ENCODE measurements around the gene RAD51AP1. TPM values are rescaled to one million over a fixed set of nuclear protein-coding genes. Genes with fewer than 3 reads are reported as not detected.

Gene RAD51AP1
- total and polyA plus RNA-seq, 2 of the 8 experiments (the other 6 are each of a cell fraction or from before 2014, with no cell fraction given): 29.7 to 48.3 TPM

DNA sequence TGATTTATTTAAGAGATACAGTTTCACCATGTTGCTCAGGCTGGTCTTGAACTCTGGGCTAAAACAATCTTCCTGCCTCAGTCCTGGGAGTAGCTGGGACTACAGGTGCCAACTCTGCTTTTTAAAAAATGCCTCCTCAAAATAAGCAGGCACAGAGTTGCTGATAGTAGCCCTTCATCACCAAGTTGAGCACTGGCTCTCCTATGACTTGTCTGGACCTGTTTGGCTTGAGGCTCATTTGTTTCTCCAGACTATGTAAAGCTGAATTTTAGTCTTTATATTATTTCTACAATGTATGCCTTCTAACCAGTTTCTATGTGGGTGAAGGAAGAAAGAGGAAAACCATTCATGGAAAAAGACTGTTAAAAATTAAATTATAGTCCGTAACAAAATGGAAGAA is 39.5 kb upstream of the RAD51AP1 start:
- Histone ChIP-seq H3K23ac (ENCODE audit: insufficient read length) (no peak overlapping the region), H4K20me1 (replicated peaks in 1 of 2; ENCODE audit: control insufficient read depth in 1 of 2, insufficient read depth in 2 of 2, low read length in 2 of 2) (no peaks in the 10 kb centered on the region), H2BK5ac (ENCODE audit: low read depth, low read length) (no peak overlapping the region), H4K5ac (ENCODE audit: insufficient read length, low read depth, low read length) (no peak overlapping the region), H2AK5ac (ENCODE audit: low read depth, low read length) (no peak overlapping the region), H3K27ac (ENCODE audit: low read depth, low read length) (no peak overlapping the region), H2BK12ac (ENCODE audit: low read depth, low read length) (no peak overlapping the region), H3K79me2 (ENCODE audit: control insufficient read depth in 1 of 2, insufficient read depth in 2 of 2, low read length in 2 of 2) (no peaks in the 10 kb centered on the region), H3K4me2 (ENCODE audit: insufficient read depth in 1 of 2, low read depth in 2 of 2, low read length in 2 of 2) (no peak overlapping the region), H4K91ac (replicated peaks; ENCODE audit: insufficient read length, low read length) (no peak overlapping the region), H4K8ac (ENCODE audit: extremely low read depth, insufficient read depth, low read length) (no peak overlapping the region), H3K36me3 (ENCODE audit: control insufficient read depth in 2 of 4, insufficient read depth in 4 of 4, low read length in 3 of 4) (peaks cover 0 to 18% (median 7%) of the 10 kb centered on the region in 4 experiments; a peak in 6 of 8 replicates), H3K9me3 (ENCODE audit: insufficient read depth in 2 of 2, low read depth in 1 of 2, low read length in 1 of 2) (peaks cover 0 to 5% of the 10 kb centered on the region in 2 experiments; a peak in 2 of 4 replicates), H3K27me3 (replicated peaks in 1 of 4; ENCODE audit: control insufficient read depth in 3 of 4, extremely low read depth in 1 of 4, insufficient read depth in 3 of 4, low read length in 3 of 4) (no peaks in the 10 kb centered on the region), H3K18ac (ENCODE audit: extremely low read depth, low read length) (no peak overlapping the region), H3K4me3 (ENCODE audit: extremely low read depth in 1 of 4, insufficient read depth in 2 of 4, low read depth in 3 of 4, low read length in 4 of 4) (no peak overlapping the region), H3K14ac (ENCODE audit: insufficient read length) (no peak overlapping the region), H3K4me1 (replicated peaks in 1 of 4; ENCODE audit: control insufficient read depth in 3 of 4, insufficient read depth in 4 of 4, low read length in 3 of 4) (no peaks in the 10 kb centered on the region), H3K23me2 (ENCODE audit: low read depth, low read length) (no peaks in the 10 kb centered on the region), H2AFZ (ENCODE audit: low read length) (no peak overlapping the region), H2BK20ac (ENCODE audit: low read length) (no peak overlapping the region), H3K4ac (replicated peaks; ENCODE audit: insufficient read length, low read depth, low read length) (no peak overlapping the region), H3K56ac (replicated peaks; ENCODE audit: insufficient read length, low read depth, low read length) (no peak overlapping the region), H2BK15ac (ENCODE audit: low read length) (no peak overlapping the region), H2BK120ac (replicated peaks; ENCODE audit: low read depth, low read length) (no peak overlapping the region), H3K9ac (replicated peaks in 1 of 4; ENCODE audit: extremely low read depth in 1 of 4, low read depth in 3 of 4, low read length in 3 of 4) (no peak overlapping the region), H3K79me1 (ENCODE audit: low read depth, low read length) (no peaks in the 10 kb centered on the region)
- DNase-seq (ENCODE audit: low read depth in 1 of 2, low spot score in 2 of 2): no peak
- no peak for FAIRE-seq
- 100% methylated on average over 1 of the region's 1 CpG; no CpG with 5 or more reads in 1 of the 2 experiments for WGBS, 2 experiments (ENCODE audit: extremely low coverage in 1 of 2, insufficient coverage in 1 of 2, insufficient read length in 1 of 2, insufficient replicate concordance in 2 of 2, low coverage in 1 of 2, low lambda C conversion rate in 2 of 2, missing lambda C conversion rate in 1 of 2)
- ChIA-PET POLR2A (ENCODE audit: partially characterized antibody) (no interaction called here), CTCF (ENCODE audit: partially characterized antibody) (interaction anchor here (0.6 to 1.6 kb wide), 2 partner anchors 79 to 254 kb away, joined by 3 to 4 read pairs; no protein-coding TSS in a partner anchor)
